Neural progenitor cell (in vitro differentiated cells): ENCODE results near the gene TTLL9.

Experiments used
- EZH2 ChIP-seq: fragments of 200-600 bp; sonication (generic); IDR thresholded peaks from 2 replicates; pipeline ENCODE4 v1.6.1; 2017; ENCODE audit warnings: antibody characterized with exemption, mild to moderate bottlenecking, moderate library complexity
- EZH2phosphoT487 ChIP-seq: fragments of 200-600 bp; sonication (generic); IDR thresholded peaks from 2 replicates; pipeline ENCODE4 v1.6.1; 2017; ENCODE audit warnings: antibody characterized with exemption
- TF ChIP-seq, protein P1 (sequence below): fragments of 200-600 bp; sonication (generic); IDR thresholded peaks from 2 replicates; pipeline ENCODE4 v1.5.1; 2017; ENCODE audit warnings: antibody characterized with exemption, mild to moderate bottlenecking

DNA sequence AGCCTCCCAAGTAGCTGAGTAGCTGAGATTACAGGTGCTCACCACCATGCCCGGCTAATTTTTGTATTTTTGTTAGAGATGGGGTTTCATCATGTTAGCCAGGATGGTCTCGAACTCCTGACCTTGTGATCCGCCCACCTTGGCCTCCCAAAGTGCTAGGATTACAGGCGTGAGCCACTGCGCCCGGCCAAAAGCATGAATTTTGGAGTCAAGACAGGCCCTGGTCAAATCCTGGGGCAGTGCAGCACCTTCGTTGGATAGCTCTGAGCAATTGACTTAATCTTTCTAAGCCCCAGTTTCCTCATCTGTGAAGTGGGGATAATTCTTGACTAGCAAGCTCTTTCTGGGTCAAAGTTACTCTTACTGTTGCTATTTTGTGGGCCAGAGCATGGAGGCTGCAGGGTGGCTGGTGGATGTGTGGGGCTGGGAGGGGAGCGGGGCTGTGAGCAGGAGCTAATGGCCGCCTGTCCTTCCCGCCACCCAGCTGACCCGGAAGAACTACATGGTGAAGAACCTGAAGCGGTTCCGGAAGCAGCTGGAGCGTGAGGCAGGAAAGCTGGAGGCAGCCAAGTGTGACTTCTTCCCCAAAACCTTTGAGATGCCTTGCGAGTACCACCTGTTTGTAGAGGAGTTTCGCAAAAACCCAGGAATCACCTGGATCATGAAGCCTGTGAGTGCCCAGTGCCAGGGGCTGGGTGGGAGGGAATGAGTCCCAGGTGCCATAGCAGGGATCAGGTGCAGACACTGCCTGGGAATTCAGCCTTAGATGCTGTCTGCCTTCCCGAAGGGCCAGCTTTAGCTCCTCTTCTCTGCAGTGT lies 39.0 kb downstream of the TTLL9 start:
- TF ChIP-seq, protein P1, sequence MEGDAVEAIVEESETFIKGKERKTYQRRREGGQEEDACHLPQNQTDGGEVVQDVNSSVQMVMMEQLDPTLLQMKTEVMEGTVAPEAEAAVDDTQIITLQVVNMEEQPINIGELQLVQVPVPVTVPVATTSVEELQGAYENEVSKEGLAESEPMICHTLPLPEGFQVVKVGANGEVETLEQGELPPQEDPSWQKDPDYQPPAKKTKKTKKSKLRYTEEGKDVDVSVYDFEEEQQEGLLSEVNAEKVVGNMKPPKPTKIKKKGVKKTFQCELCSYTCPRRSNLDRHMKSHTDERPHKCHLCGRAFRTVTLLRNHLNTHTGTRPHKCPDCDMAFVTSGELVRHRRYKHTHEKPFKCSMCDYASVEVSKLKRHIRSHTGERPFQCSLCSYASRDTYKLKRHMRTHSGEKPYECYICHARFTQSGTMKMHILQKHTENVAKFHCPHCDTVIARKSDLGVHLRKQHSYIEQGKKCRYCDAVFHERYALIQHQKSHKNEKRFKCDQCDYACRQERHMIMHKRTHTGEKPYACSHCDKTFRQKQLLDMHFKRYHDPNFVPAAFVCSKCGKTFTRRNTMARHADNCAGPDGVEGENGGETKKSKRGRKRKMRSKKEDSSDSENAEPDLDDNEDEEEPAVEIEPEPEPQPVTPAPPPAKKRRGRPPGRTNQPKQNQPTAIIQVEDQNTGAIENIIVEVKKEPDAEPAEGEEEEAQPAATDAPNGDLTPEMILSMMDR = no peak
- TF ChIP-seq EZH2 = no peak
- no peak for TF ChIP-seq EZH2phosphoT487
